ENCODE data around the gene STAT2. TPM values are rescaled to one million over a fixed set of nuclear protein-coding genes. Genes with fewer than 3 reads are reported as not detected.

The STAT2 gene
- total and polyA plus RNA-seq, 9 of the 15 experiments (the other 6 are each of a cell fraction or from before 2014, with no cell fraction given): 15.5 to 46.9 (median 40.1) TPM

DNA sequence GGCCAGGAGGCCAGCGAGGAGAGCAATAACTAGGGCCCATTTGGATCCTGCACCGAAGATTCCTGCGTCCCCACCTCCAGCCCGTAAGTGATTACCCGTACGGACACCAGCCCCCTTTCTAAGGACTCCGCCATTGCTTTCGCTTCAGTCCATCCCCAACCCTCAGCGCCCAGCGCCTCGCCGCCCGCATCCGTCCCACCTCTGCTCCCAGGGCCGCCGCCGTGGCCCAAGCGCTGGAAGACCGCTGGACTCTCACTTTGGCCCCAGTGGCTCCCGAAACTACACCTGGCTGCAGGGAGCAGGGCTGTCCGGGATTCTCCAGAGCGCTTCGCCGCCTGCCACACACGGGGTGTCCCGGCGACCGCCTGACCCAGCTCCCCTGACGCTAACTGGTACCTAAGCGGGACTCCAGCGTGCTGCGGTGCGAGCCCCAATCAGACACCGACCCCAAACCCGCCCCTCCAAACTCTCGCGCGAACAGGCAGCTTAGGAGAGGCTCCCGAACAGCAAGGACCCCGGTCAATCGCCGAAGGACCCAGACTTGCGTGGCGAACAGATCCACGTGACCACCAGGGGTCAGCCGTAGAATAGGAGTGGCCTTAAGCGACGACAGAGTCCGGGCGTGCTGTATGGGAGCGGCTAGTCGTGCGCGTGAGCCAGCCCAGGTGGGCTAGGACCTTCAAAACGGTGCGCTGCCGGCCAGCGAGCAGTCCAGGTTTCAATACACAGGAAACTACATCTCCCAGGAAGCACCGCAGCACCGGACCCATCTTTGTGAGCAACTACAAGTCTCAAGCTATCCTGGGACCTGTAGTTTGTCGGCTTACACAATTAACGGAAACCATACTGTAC lies 44.1 kb downstream of the STAT2 start, which contains the start of gene CNPY2 (continued):
- TF ChIP-seq, protein P1, sequence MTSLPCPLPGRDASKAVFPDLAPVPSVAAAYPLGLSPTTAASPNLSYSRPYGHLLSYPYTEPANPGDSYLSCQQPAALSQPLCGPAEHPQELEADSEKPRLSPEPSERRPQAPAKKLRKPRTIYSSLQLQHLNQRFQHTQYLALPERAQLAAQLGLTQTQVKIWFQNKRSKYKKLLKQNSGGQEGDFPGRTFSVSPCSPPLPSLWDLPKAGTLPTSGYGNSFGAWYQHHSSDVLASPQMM (CRISPR knock-in tag; IDR thresholded peaks at IDR 0.05): no peak
- TF ChIP-seq LARP7 (IDR thresholded peaks at IDR 0.05): no peak
- TF ChIP-seq TAF7 (tag; IDR thresholded peaks at IDR 0.05): peak; percentile 69; the same call in 1 of the 2 replicates
- TF ChIP-seq ZNF431 (CRISPR knock-in tag; IDR thresholded peaks at IDR 0.05): no peak; the same call in 1 of the 2 replicates
- no peak for TF ChIP-seq MTA1 (IDR thresholded peaks at IDR 0.05; ENCODE audit: borderline replicate concordance)
- TF ChIP-seq, protein P2, sequence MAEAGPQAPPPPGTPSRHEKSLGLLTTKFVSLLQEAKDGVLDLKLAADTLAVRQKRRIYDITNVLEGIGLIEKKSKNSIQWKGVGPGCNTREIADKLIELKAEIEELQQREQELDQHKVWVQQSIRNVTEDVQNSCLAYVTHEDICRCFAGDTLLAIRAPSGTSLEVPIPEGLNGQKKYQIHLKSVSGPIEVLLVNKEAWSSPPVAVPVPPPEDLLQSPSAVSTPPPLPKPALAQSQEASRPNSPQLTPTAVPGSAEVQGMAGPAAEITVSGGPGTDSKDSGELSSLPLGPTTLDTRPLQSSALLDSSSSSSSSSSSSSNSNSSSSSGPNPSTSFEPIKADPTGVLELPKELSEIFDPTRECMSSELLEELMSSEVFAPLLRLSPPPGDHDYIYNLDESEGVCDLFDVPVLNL (CRISPR knock-in tag; IDR thresholded peaks at IDR 0.05; ENCODE audit: low read depth): no peak
- TF ChIP-seq ZNF311 (CRISPR knock-in tag; IDR thresholded peaks at IDR 0.05): no peak
- TF ChIP-seq ZNF77 (CRISPR knock-in tag; IDR thresholded peaks at IDR 0.05): no peak
- TF ChIP-seq, protein P3, sequence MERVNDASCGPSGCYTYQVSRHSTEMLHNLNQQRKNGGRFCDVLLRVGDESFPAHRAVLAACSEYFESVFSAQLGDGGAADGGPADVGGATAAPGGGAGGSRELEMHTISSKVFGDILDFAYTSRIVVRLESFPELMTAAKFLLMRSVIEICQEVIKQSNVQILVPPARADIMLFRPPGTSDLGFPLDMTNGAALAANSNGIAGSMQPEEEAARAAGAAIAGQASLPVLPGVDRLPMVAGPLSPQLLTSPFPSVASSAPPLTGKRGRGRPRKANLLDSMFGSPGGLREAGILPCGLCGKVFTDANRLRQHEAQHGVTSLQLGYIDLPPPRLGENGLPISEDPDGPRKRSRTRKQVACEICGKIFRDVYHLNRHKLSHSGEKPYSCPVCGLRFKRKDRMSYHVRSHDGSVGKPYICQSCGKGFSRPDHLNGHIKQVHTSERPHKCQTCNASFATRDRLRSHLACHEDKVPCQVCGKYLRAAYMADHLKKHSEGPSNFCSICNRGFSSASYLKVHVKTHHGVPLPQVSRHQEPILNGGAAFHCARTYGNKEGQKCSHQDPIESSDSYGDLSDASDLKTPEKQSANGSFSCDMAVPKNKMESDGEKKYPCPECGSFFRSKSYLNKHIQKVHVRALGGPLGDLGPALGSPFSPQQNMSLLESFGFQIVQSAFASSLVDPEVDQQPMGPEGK (CRISPR knock-in tag; IDR thresholded peaks at IDR 0.05; ENCODE audit: borderline replicate concordance): no peak
- TF ChIP-seq, protein P4, sequence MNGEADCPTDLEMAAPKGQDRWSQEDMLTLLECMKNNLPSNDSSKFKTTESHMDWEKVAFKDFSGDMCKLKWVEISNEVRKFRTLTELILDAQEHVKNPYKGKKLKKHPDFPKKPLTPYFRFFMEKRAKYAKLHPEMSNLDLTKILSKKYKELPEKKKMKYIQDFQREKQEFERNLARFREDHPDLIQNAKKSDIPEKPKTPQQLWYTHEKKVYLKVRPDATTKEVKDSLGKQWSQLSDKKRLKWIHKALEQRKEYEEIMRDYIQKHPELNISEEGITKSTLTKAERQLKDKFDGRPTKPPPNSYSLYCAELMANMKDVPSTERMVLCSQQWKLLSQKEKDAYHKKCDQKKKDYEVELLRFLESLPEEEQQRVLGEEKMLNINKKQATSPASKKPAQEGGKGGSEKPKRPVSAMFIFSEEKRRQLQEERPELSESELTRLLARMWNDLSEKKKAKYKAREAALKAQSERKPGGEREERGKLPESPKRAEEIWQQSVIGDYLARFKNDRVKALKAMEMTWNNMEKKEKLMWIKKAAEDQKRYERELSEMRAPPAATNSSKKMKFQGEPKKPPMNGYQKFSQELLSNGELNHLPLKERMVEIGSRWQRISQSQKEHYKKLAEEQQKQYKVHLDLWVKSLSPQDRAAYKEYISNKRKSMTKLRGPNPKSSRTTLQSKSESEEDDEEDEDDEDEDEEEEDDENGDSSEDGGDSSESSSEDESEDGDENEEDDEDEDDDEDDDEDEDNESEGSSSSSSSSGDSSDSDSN (IDR thresholded peaks at IDR 0.05; ENCODE audit: borderline replicate concordance in 1 of 2, low read depth in 2 of 2, low read length in 2 of 2): no peak
- TF ChIP-seq NR2F6 (CRISPR knock-in tag; IDR thresholded peaks at IDR 0.05): no peak
- peak; percentile 73 for TF ChIP-seq C11orf30 (IDR thresholded peaks at IDR 0.05; ENCODE audit: low read depth)
- no peak for TF ChIP-seq ETV5 (CRISPR knock-in tag; IDR thresholded peaks at IDR 0.05; ENCODE audit: low read depth)
- TF ChIP-seq TFAM (CRISPR knock-in tag; conservative IDR thresholded peaks at IDR 0.05): no peak
- TF ChIP-seq, protein P5, sequence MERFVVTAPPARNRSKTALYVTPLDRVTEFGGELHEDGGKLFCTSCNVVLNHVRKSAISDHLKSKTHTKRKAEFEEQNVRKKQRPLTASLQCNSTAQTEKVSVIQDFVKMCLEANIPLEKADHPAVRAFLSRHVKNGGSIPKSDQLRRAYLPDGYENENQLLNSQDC (CRISPR knock-in tag; IDR thresholded peaks at IDR 0.05): no peak
- TF ChIP-seq HLTF (IDR thresholded peaks at IDR 0.05): 0 out of 2 replicates have a peak, but pooled peaks have one; percentile 67
- TF ChIP-seq, protein P6, sequence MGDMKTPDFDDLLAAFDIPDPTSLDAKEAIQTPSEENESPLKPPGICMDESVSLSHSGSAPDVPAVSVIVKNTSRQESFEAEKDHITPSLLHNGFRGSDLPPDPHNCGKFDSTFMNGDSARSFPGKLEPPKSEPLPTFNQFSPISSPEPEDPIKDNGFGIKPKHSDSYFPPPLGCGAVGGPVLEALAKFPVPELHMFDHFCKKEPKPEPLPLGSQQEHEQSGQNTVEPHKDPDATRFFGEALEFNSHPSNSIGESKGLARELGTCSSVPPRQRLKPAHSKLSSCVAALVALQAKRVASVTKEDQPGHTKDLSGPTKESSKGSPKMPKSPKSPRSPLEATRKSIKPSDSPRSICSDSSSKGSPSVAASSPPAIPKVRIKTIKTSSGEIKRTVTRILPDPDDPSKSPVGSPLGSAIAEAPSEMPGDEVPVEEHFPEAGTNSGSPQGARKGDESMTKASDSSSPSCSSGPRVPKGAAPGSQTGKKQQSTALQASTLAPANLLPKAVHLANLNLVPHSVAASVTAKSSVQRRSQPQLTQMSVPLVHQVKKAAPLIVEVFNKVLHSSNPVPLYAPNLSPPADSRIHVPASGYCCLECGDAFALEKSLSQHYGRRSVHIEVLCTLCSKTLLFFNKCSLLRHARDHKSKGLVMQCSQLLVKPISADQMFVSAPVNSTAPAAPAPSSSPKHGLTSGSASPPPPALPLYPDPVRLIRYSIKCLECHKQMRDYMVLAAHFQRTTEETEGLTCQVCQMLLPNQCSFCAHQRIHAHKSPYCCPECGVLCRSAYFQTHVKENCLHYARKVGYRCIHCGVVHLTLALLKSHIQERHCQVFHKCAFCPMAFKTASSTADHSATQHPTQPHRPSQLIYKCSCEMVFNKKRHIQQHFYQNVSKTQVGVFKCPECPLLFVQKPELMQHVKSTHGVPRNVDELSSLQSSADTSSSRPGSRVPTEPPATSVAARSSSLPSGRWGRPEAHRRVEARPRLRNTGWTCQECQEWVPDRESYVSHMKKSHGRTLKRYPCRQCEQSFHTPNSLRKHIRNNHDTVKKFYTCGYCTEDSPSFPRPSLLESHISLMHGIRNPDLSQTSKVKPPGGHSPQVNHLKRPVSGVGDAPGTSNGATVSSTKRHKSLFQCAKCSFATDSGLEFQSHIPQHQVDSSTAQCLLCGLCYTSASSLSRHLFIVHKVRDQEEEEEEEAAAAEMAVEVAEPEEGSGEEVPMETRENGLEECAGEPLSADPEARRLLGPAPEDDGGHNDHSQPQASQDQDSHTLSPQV (IDR thresholded peaks at IDR 0.05): peak; percentile 90

Data from K562 (cell line).